Activated CD4-positive, alpha-beta T cell treated with anti-CD3 and anti-CD28 coated beads, Interleukin-2, amount 50 U/mL, for 4 hours (primary cell): ENCODE results near the gene MTG2.
"Not testable (repeated sequence)": the region's sequence is repeated elsewhere in the genome, so short reads cannot be mapped to it uniquely, and the experiment has no call there.

Experiments
- DNase-seq, 2 experiments: peaks; one replicate each; pipeline ENCODE4 v3.0.0-alpha.2; 2020

Gene MTG2

DNA sequence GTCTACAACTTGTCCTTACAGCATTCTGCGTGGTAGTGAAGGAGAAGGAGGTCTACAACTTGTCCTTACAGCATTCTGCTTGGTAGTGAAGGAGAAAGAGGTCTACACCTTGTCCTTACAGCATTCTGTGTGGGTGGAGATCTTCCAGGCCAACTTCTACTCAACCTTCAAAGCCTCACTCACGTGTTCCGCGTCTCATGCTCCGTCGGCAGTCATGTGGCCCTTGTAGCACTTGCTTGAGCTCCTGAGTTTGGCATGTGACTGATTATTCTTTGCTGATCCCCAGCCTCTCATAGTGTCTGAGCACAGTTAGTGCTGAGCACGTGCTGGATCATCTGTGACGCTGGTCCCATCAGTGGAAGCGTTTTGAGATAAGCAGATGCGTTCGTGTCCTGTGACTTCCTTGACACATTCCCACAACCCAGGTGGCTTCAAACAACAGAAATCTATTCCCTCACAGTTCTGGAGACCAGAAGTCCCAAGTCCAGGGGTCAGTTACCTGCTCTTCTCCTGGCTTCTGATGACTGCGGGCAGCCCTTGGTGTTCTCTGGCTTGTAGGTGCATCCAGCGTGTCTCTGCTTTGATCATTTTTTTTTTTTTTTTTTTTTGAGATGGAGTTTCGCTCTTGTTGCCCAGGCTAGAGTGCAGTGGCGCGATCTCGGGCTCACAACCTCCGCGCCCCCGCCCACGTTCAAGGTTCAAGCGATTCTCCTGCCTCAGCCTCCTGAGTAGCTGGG, 36.6 kb upstream of the MTG2 start:
- no peak for DNase-seq

DNA sequence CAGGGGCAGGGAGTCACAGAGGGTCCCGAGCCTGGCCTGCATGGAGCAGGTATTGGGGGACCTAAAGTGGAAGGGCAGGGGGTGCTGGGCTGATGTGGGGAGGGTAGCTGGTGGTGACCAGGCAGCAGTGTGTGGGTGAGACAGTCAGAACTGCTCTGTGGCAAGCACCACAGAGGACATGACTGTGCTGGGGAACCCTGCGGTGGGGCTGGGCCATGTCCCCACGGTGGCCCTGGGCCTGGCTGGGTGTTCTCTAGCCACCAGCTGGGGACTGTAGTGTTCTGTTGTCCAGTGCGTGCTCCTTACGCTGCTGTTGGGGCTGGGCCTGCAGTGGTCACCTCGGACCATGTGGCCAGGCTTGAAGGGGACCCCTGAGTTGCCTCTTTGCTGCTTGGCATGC, 35.7 kb upstream of the MTG2 start:
- DNase-seq, result no peak

DNA sequence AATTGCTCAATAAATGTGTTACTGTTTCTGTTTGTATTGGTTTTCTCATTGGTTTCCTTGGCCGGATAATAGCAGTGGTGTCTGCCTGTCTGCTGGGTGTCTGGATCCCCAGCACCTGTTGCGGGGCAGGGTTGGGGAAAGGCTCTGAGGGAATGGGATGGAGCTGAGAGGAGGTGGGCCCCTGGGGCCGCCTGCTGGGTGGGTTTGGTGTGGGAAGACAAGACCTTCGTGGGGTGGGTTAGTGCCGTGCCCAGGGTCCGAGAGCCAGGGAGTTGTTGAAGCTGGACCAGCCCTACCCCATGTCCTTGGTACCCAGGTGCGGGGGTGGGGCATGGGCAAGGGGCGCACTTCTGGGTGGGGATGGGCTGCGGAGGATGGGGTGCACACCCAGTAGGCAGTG, 35.3 kb upstream of the MTG2 start:
- no peak for DNase-seq

DNA sequence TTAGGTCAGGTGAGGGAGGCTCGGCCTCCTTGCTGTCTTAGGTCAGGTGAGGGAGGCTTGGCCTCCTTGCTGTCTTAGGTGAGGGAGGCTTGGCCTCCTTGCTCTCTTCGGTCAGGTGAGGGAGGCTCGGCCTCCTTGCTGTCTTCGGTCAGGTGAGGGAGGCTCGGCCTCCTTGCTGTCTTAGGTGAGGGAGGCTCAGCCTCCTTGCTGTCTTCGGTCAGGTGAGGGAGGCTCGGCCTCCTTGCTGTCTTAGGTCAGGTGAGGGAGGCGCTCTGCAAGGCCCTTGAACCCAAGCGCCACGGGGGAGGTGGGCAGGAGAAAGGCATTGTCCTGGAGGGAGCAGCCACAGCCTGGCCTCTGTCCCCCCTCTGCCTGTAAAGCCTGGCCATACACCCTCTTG, 34.4 kb upstream of the MTG2 start:
- not testable (repeated sequence) for DNase-seq

DNA sequence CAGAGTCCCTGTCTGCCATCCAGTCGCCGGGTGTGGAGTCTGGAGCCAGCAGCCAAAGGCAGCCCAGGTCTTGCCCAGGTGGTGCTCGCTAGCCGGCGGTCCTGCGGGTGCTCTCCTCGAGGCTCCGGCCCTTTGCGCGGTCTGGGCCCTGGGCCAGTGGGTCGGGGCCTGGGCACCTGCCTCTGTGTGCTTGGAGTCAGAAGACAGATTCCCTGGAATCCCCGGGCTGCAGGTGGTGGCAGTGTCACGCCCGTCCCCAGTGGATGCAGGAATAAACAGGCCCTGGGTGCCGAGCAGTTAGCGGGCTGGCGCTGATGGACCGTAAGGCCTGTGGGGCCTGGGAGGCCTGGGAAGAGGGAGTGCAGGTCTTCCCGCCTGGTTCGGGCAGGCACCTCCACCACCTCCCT, 33.9 kb upstream of the MTG2 start:
- DNase-seq, result no peak

DNA sequence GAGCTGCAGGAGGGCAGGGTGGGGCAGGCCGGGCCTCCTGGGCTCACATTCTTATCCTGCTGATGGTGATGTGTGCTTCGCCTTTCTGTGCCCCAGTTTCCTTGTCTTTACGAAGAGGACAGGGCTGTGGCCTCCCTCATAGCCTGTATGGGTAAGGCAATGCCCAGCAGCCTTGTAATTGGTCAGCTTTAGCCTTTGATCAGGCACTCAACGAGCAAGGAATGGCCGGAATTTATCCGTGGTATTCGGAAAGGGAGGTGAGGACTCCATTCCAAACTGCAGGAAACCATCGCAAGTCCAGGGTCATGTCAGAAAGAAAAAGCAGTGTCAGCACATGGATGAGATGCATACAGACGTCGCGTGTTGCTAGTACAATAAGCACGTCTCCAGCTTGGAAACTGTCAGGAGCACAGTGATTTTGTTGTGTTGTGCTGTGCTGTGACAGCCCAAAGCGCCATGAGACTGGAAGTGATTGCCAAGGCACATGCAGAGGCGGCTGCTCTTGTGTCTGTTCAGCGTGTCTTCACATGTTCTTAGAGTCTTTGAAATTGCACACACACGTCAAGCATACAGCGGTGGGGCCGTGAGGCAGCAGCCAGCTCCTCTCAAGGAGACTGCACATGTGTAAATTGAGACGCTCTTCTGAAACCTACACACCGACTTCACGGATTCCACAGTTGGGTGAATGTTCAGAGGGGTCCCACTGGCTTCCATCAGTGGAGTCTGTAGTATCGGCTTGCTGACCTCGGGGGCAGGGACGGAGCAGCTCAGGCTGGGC, 33.1 kb upstream of the MTG2 start:
- no peak for DNase-seq

DNA sequence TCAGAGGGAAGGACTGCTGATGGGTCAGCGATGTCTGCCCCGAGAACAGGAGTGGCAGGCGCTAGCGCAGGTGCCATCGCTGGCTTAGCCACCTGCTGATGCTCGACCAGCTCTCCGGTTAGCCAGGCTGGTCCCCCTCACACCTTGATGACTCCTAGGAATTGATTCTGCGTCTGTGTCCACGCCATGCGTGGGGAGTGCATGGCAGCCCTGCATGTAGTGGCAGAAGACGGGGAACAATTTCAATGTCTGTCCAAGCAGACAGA, 32.6 kb upstream of the MTG2 start:
- DNase-seq, result no peak

DNA sequence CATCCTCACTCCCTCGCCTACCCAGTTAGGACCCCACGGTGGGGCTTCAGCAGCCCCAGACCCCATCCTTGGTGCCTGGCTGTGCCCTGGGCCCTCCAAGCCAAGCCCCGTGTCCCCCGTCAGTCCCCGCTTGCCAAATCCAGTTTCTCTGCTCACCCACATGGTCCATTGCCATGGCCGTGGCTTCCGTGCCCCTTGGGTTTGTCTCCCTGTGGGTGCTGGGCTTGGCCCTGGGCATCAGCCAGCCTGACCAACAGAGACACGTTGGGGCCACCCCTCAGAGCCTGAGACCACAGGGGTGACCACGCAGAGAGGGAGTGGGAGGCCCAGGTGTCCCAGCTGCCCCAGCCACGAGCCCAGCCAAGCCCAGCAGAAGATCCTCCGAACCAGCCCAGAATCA, 31.6 kb upstream of the MTG2 start:
- no peak for DNase-seq

DNA sequence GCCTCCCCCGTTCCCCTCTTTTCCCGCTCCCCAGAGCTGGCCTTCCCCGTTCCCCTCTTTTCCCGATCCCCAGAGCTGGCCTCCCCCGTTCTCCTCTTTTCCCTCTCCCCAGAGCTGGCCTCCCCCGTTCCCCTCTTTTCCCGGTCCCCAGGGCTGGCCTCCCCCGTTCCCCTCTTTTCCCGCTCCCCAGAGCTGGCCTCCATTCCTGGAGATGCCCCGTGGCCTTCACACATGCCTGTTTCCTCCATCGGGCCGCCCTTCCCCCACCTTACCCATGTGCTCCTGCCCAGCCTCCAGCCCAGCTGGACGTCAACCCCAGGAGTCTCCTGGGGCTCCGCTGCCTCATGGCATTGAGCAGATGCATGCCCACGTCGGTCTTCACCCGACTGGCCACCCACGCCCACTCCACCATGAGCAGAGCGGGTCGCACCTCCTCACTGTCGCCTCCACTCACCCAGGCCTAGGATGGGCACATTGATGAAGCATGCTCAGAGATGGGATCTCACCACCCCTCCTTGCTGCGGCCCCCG, 30.9 kb upstream of the MTG2 start:
- DNase-seq, result no peak

DNA sequence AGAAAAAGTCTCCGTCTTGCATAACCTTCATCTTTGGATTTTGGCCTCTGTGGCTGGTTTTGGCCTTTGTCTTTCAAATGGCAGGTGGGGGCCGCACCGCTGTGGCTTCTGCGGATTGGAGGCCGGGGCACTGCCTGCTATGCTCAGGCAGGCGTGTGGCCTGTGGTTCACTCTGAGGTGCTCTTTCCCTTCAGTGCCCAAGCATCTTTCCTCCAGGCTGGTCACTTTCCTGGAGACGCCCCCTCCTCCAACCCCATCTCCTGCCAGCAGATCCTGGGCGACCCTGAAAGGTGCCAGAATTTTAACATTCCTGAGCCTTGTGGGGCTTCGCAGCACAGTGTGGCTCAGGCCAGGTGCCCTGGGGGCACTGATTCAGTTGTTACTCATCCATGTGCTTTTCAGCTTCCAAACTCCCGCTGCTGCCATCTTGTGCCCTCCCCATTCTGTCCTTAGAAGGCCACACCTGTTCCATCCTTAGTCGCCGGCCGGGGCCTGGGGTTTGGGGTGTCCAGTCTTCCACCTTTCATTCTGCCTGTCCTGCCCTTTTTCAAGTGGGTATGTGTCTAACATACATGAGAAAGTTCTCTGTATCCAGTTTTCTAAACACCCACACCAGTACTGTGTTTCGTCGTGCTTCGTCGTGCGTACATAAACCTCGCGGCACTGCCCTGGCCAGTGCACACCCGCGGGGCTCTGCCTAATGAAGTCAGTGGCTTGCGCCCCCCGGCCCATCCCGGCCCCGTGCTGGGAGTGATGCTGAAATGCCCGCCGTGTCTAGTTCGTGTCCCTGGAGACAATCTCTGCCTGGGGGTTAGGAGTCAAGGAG, 27.2 kb upstream of the MTG2 start:
- DNase-seq, result no peak

DNA sequence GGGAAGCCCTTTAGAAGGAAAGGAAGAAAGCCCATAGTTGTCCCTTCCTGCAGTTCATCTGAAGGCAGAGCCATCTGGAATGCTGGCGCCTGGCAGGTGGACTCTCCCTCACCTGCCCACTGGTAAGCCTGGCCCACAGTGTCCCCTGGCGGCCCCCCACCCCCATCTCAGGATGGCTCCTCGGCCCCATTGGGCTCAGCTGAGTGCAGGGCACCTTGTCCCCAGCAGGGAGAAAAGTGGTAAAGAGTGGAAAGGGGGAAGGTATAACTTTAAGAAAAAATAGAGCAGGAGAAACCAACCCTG, 26.6 kb upstream of the MTG2 start:
- DNase-seq, result no peak

DNA sequence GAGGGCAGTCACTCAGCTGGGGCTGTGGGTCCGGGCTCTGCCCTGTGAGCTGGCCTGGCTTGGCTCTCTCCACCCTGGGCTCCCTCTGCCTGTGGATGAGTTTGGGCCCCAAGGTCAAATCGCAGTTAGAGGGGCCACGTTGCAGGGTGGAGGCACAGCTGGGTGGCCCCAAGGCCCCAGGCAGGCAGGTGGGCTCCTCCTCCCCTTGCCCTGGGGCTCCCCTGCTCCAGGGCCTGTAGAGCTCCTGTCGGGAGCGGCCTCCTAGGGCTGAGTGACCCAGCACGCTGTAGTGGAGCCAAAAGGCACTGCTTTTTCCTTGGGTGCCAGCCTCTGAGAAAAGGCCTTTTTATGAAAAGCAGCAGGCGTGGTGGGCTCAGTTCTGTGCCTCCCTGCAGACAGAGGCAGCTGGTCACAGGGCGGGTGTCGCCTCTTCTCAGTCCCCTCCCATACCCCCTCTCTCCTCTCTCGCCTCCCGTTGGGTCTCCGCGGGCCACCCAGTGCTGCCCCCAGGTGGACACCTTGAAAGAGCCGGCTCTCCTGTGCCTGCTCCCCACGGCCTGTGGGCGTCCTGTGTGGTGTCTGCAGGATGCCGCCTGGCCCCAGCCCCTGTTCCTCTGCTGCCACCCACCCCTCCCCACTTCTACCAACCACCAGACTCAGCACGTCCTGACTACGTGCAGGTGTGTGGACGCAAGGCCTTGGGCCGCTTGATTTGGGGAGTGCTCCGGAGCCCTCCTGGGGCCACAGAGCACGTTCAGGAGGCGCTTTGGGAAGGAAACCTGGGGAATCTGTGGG, 26.0 kb upstream of the MTG2 start:
- DNase-seq, result peak; percentile 71 to 73

DNA sequence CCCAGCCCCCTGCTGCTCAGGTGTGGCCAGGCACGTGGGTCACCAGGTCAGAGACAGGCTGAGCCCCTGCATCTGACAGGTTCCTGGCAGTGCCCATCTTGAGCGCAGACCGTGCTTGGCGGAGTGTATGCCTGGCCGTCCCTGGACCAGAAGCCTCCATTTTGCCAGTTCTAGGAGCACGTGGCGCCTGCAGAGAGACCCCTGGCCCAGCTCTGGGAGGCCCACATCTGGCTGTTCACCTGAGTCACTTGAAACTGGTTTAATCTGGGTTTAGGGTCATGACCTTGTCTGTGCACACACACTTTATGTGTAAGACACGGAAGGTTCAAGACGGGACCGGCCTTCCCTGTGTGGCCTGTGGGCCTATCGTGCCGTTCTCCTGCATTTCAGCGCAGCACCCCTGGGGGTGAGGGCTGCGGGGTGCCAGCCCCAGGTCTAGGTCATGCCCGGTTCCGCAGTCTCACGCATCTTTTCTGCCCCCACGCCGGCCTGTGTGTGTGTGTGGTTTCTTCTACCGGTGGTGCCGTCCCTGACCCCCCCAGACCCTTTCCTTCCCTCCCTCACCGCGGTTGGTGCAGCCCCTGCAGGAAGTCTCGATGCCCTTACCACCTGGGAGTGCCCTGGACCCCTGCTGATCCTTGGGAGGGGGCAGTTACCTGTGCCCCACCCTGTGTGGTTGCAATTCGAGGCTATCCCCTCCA, 25.3 kb upstream of the MTG2 start:
- DNase-seq, result no peak

DNA sequence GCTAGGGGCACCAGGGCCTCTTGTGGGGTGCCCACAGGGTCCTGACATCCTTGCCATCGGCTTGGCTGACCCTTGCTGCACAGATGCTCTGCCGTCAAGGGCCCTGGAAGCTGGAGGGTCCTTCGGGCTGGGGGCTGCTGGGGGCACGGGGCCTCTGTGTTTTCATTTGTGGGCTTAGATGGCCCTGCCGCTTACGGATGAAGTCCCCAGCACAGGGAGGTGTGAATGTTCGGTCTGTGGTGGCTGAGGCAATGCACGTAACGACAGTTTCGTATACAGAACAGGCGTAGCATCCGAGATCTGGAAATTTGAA, 24.8 kb upstream of the MTG2 start:
- no peak for DNase-seq

DNA sequence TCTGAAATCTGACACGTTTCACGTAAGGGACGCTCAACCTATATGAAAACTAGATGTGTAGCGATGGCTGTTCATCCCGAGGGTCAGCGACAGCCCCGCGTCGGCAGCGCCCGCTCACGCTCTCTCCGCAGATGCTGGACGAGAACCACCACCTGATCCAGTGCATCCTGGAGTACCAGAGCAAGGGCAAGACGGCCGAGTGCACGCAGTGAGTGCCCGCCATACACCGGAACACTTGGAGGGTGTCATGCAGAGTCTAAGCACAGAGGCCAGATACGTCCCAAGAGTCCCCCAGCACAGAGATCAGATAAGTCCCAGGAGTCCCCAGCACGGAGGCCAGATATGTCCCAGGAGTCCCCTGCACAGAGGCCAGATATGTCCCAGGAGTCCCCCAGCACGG, 24.3 kb upstream of the MTG2 start:
- DNase-seq, result no peak

DNA sequence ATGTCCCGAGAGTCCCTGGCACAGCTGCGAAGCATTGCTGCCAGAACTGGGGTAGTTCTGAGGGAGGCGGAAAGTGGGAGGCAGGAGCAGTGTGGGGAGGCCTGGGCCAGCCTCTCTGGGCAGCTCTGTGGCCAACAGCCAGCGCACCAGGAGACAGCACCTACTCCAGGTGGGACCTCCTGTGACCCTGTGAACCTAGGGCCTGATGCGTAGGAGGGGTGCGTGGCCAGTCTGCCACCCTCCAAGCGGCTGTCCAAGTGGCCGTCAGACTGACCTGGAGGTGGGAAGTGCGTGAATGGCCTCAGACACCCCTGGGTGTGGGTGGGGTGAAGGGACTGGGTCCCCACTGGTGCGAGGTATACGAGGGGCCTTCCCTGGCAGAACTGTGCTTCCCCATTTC, 23.8 kb upstream of the MTG2 start:
- no peak for DNase-seq

DNA sequence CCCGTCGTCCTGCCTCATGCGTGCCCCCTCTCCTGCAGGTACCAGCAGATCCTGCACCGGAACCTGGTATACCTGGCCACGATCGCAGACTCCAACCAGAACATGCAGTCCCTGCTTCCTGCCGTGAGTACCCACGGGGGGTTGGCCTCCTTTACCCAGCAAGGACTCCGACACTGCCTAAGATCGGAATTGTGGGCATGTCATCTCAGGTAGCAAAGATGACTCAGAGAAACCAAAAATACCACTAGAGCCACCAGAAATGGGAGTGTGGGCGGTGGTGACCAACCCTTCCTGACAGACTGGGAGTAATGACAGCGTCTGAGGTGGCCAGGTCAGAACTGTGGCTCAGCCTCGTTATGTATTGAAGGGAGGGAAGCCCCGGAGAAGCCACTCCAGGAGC, 23.0 kb upstream of the MTG2 start:
- peak; percentile 33 to 47 for DNase-seq

DNA sequence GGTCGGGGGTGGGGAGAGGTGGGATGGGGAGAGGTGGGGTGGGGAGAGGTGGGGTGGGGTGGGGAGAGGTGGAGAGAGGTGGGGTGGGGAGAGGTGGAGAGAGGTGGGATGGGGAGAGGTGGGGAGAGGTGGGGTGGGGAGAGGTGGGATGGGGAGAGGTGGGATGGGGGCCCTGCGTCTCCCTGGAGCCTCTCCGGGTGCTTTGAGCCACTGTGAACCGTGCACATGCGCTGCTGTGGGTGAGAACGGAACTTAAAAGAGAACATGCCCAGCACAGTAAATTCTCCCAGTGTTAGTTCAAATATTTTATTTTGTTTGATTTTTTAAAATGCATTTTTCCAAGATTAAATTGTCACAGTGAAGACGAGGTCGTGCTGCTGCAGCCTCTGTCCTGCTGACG, 22.6 kb upstream of the MTG2 start:
- DNase-seq, result no peak

DNA sequence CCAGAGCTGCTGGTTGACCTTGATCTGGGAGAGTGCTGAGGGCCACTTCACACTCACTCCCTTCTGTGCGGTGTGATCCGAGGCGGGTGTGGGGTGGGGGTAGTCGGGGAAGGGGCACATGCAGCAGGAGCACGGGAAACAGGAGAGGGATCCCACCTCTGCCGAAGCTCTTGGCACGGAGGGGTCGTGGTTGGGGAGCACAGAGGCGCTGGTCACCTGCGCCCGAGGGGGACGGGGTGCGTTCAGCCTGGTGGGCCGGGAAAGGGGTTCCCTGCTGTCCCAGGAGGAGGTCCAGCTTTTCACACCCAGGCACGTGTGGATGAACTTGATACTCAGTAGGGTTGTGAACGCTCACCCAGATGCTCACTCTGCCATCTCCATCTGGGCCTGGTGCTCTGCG, 22.0 kb upstream of the MTG2 start:
- no peak for DNase-seq

DNA sequence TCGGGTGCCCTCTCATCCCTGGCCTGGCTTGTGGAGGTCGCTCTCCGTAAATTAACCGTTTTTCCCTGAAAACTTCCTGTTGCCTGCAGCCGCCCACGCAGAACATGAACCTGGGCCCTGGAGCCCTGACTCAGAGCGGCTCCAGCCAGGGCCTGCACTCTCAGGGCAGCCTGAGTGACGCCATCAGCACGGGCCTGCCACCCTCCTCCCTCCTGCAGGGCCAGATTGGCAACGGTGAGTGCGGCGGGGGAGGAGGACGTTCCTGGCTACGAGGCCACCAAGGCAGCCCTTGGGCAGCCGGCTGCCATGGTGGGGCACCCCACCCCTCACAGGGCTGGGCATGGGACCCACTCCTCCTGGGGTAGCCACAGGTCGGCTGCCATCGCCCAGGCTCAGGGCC, 21.5 kb upstream of the MTG2 start:
- DNase-seq, result no peak

DNA sequence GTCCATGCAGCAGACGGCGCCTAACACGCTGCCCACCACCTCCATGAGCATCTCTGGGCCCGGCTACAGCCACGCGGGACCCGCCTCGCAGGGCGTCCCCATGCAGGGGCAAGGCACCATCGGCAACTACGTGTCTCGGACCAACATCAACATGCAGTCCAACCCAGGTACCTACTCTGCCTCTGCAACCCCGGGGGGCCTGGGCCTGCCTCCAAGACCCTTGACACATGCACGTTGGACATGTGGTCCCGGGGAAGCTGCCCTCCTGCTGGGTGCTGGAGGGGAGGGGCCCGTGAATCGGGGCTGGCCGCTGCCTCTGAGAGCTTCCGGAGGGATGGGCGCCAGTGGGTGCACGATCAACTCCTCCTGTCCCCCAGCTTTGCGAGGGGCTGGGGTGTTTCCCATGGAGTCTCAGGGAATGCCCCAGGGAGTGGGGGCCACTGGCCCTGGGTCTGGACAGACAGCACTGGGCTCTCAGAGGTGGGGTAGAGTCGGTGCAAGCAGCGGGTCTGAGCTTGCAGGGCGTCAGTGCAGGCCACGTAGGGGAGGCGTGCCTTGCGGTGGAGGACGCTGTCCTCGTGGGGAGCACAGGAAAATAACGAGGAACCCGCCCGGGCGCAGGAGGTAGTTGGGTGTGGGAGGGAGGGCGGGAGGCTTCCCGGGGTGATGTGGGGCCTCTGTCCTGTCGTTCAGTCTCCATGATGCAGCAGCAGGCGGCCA, 19.9 kb upstream of the MTG2 start:
- no peak for DNase-seq

DNA sequence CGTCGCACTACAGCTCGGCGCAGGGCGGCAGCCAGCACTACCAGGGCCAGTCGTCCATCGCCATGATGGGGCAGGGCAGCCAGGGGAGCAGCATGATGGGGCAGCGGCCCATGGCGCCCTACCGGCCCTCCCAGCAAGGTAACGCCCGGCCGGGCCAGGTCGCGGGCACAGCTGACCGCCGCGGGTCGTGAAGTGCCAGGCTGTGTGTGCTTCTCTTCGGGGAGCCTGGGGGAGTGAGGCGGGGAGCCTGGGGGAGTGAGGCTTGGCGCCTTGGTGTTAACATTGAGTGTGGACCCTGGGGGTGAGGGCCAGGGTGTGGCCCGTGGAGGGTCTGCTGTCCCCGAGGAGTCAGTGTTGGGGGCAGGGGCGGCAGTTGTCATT, 19.4 kb upstream of the MTG2 start:
- DNase-seq, result no peak
